NCI-H2107 treated with DMSO at 0.1 percent for 48 hours (cell line): Measurements from ENCODE around the gene FXYD6.
"Not testable (repeated sequence)": the region's sequence is repeated elsewhere in the genome, so short reads cannot be mapped to it uniquely, and the experiment has no call there.

Experiments
- DNase-seq: peaks from one replicate; lab custom pipeline; 2025; ENCODE audit not compliant: unreplicated experiment; lab: John Stamatoyannopoulos, UW

The FXYD6 gene

GRCh38 chr11:117870103-117870952, 6.1 kb downstream of the FXYD6 start:
- DNase-seq: peak; percentile 78

DNA sequence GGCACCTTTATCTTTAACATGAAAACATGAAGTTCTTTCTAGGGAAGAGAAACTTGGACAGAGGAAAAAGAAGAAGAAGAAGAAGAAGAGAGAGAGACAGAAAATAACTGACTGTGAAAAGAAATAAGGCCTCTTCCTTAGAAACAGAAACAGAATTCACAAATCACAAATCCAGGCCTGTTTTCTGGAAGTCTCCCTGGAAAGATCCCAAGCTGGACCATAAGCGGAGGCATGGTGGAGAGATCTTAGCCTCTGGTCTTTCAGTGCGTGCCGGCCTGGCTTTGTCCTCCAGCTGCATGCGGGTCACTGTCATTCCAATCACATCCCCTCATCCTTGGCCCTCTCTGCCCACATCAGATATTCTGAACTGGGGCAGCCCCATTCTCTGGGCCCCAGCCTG, 6.9 kb downstream of the FXYD6 start:
- no peak for DNase-seq

GRCh38 chr11:117868815-117869561, 7.5 kb downstream of the FXYD6 start:
- peak; percentile 80 for DNase-seq

DNA sequence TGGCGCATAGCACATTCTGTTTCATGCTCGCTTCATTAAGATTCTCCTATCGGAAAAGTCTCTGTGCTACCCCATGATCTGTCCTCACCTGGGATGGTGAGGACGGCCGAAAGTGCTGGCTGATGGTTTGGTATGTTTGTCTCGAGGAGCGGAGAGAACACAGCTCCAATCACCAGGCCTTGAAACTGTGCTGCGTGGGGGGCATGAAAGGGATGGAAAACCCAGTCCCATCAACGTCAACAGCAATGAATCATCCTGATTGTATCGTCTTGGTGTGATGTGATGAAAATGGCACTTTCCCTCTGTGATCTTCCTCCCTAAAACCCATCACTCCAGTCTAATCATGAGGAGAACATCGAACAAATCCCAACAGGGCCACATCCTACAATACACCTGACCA, 8.4 kb downstream of the FXYD6 start:
- no peak for DNase-seq

GRCh38 chr11:117866526-117866925, 9.9 kb downstream of the FXYD6 start:
- no peak for DNase-seq

DNA sequence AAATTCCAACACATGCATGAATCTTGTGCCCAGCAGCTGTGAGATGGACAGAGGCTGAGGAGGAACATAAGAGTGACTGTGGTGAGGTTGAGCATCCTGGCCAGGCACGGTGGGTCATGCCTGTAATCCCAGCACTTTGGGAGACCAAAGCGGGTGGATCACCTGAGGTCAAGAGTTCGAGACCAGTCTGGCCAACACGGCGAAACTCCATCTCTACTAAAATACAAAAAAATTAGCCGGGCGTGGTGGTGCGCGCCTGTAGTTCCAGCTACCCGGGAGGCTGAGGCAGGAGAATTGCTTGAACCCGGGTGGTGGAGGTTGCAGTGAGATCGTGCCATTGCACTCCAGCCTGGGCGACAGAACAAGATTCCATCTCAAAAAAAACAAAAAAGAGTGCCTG, 10.9 kb downstream of the FXYD6 start:
- DNase-seq: not testable (repeated sequence)

DNA sequence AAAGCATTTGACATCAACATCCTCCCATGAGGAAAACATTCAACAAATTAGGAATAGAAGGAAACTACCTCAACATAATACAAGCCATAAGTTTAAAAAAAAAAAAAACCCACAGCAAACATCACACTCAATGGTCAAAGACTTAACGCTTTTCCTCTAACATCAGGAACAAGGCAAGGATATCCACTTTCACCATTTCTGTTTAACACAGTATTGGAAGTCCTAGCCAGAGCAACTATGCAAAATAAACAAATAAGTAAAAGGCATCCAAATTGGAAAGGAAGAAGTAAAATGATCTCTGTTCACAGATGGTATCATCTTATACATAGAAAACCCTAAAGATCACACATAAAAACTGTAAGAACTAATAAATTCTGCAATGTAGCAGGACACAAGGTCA, 13.1 kb downstream of the FXYD6 start:
- DNase-seq: no peak

DNA sequence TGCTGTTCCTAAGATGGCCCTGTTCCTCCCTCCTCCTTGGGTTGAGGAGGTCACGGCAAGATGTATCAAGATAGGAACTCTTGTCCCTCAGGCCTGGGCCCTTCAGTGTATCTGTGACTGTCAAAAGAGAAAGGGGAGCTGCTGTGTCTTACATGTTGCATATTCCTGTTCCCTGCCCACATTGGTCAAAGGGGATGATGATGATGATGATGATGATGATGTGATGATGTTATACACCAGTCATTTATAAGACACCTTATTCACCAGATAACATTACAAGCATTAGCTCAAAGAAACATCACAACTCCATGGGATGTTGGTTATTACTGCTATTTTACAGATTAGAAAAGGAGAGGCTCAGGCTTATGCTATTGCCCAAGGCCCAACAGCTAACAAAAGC, 13.7 kb downstream of the FXYD6 start:
- no peak for DNase-seq

DNA sequence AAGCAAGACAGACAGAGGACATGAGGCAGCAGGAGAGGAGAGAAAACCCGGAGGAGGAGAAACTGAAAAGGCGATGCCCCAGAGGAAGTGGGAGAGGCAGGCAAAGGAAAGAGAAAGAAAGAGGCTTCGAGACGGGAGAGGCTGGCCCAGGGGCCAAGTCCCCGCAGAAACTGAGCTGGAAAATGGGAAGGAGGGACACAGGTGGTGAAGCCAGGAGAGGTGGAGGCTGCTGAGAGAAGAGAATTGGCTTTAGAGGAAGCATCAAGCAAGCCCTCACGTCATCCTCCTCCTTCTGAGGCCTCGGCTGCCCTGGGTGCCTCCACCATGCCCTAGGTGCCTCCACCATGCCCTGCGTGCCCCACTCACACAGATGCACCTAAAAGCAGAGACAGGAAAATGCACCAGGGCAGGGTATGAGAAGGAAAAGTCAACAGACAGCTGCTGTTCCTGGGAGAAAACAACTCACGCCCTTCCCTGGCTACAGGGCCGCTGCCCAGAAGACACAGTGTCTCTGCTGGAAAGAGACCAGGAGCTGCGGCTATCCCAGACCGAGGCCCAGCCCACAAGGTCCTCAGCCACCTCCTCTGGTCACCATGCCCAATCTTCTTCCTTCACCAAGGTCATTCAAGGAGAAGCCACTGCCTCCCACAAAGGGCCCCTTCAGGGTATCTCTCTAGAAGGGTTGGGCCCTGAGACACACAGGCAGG, 14.3 kb downstream of the FXYD6 start:
- no peak for DNase-seq

GRCh38 chr11:117861151-117862018, 15.1 kb downstream of the FXYD6 start:
- DNase-seq: peak; percentile 97

GRCh38 chr11:117860139-117860538, 16.3 kb downstream of the FXYD6 start:
- no peak for DNase-seq

- peak; percentile 75 for DNase-seq
These were observed 16.9 kb downstream of the FXYD6 start for GRCh38 chr11:117859488-117860112.

GRCh38 chr11:117859061-117859460, 17.4 kb downstream of the FXYD6 start:
- DNase-seq: no peak

DNA sequence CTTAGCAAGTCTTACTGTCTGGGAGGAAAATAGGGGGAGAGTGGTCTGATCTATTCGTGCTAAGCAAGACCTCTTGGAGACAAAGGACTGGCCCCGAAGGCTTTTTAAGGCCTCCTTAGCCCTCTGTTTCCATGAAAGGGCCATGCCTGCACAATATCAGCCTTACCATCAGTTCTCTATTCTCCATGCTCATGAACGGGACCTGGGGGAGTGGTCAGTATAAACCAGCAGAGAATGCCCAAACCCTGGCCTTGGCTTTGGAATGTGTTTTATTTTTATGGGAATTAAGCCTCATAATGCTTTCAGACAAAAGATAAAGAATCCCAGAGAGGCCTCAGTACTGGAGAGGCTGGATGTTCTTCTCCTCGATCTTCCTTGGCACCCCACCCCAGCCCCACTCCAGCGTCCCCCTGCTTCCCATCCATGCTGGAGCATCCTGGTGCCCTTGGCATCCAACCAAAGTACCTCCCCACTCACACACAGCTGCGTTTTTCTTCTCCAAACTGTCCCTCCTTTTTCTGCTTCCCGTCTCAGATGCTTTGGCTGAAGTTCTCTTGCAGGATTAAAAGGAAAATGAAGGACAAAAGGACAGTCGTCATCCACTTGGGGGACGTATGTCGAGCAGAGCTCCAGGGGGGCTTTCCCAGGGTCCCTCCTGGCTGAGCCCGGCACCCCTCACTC, 18.6 kb downstream of the FXYD6 start:
- DNase-seq: no peak

DNA sequence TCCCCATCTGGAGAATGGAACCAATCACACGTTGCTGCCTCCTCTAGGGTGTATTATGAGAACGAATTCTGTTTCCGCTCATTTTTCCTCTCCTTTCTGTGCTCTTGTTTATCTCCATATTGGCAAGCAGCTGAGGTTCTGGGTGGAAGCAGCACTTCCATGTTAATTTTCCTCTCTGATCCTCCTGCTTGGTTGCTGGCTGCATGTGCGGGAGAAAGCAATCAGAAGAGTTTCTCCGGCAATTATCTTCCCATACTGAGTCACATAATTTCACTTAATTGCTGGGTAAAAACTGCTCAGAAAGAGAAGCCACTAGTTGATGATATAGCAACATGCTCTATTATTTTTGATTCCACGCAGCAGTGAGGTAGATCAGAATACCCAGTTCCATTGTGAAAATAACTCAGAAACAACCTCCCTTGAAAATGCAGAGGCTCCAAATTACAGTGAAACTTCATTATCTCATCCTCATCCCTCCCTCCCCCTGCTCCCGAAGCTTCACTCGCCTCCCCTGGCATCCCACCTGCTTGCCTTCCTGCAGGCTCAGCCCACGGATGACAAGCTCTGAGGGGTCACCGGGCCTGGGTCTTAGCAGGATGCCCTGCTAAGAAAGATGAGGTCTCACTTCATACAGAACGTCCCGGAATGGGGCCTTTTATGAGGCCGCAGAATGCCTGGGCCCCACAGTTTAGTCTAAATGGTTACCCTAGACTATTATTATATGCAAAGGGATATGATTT, 20.4 kb downstream of the FXYD6 start:
- no peak for DNase-seq

DNA sequence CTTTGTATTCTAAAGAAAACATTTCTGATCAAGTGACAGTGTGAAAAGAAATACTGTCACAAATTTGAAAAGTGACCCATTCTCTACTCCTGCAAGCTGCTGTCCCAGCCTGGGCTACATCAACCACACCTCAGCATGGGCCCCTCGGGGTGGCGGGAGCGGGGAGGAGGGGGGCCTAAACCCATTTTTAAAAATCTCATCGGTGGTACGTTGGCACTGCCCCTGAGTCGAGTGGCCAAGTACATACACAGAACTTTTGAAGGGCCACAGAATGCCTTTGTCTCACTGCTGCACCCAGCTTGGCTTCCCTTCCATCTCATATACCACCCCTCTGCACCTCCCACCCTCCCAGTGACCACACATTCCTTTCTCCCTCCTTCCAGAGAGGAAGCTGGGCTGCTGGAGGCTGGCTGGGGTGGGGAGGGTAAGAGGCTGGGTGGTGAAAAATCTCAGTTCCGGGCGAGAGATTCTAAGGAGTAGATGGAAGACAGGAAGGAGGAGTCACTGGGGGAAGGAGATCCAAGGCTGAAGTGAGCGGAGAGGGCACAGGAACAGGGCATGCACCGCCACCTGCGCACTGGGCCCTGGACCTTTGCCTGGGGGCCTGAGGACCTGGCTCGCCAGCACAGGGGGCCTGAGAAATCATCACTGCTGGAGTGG, 21.1 kb downstream of the FXYD6 start:
- DNase-seq: no peak

- DNase-seq: no peak
These were observed 24.1 kb downstream of the FXYD6 start for GRCh38 chr11:117852309-117852708.

DNA sequence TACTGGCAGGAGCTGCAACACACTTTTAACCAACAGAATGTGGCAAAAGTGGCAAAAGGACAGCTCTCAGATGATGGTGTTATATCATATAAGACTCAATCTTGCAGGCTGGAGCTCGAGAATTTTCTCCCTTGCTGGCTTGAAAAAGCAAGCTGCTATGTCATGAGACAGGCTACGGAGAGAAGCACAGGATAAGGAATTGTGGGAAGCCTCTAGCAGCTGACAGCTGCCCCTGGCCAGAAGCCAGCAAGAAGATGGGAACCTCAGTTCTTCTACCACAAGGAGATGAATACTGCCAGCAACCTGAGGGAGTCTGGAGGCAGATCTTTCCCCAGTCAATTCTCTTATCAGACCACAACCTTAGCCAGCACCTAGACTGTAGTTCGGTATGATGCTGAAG, 24.6 kb downstream of the FXYD6 start:
- no peak for DNase-seq

- DNase-seq: no peak
These were observed 25.4 kb downstream of the FXYD6 start for GRCh38 chr11:117851106-117851505.
